HepG2 (cell line): ENCODE measurements around the gene SLC17A5. TPM values are rescaled to one million over a fixed set of nuclear protein-coding genes. Genes with fewer than 3 reads are reported as not detected.
A peak's percentile ranks its signal among the peaks of the same experiment; 100 is the strongest.

Experiments used
- ATAC-seq: fragments of 200-7000 bp; cut with Tn5 transposase; 3 replicates; pipeline ENCODE4 v1.9.1; 2020; ENCODE audit warnings: mild to moderate bottlenecking, moderate library complexity
- BruUV-seq: library from RNA; stranded (reverse); fragments of 400-500 nt; replicated peaks from 2 replicates; lab custom pipeline; 2021; lab: Mats Ljungman, UMichigan
- CTCF ChIA-PET: fragments of 300-600 bp; formaldehyde crosslinking; extraction: SDS; loops from one replicate; lab custom pipeline; 2021; ENCODE audit warnings: low total read pairs, inconsistent platforms, low intra/inter-chr PET ratio; lab: Yijun Ruan, JAX
- POLR2A ChIA-PET: fragments of 350-600 bp; sonication (Branson Sonifier 250); formaldehyde crosslinking; loops from one replicate; lab custom pipeline; 2020; ENCODE audit warnings: antibody characterized with exemption, inconsistent platforms; lab: Yijun Ruan, JAX
- DNase-seq: peaks from one replicate; pipeline ENCODE4 v3.0.0-alpha.2; 2015; ENCODE audit warnings: low spot score
- FAIRE-seq: peaks from 3 replicates; lab custom pipeline; 2011; peaks lifted over from hg19 to GRCh38; lab: Jason Lieb, UNC
- H2AFZ ChIP-seq: one replicate; pipeline ENCODE4 v1.6.1; 2011; ENCODE audit warnings: low read length, inconsistent platforms
- H3K27ac ChIP-seq: fragments of 300-600 bp; 3 replicates; pipeline ENCODE4 v1.8.0; 2011; ENCODE audit warnings: mixed run types, mild to moderate bottlenecking, mixed read lengths, low read length, inconsistent platforms; ENCODE audit not compliant: insufficient read depth; ENCODE audit errors: extremely low read length
- H3K27me3 ChIP-seq, 2 experiments: fragments of 200-600 bp in 1 of 2; 2 replicates in 1 of 2; 3 replicates in 1 of 2; pipeline versions ENCODE4 v1.6.0 to v1.8.0; 2011; ENCODE audit warnings: low read length in 2 of 2, mild to moderate bottlenecking in 2 of 2, moderate library complexity in 2 of 2, inconsistent platforms in 1 of 2; ENCODE audit not compliant: insufficient read depth in 2 of 2, control insufficient read depth in 1 of 2
- H3K36me3 ChIP-seq, 2 experiments: fragments of 200-600 bp in 1 of 2; replicated peaks in 1 of 2; 2 replicates in 1 of 2; 3 replicates in 1 of 2; pipeline versions ENCODE4 v1.5.1 to v1.8.0; 2011; ENCODE audit warnings: low read length in 2 of 2, inconsistent platforms in 1 of 2; ENCODE audit not compliant: insufficient read depth in 2 of 2, control insufficient read depth in 1 of 2
- H3K4me1 ChIP-seq: 2 replicates; pipeline ENCODE4 v1.5.1; 2012; ENCODE audit warnings: low read length, inconsistent platforms; ENCODE audit not compliant: insufficient read depth
- H3K4me2 ChIP-seq: 2 replicates; pipeline ENCODE4 v1.6.0; 2011; ENCODE audit warnings: low read depth, low read length, inconsistent platforms
- H3K4me3 ChIP-seq, 3 experiments: fragments of 200-600 bp in 1 of 3; sonication (generic), shearing (Covaris generic) in 1 of 3; replicated peaks in 1 of 3; 2 replicates each; pipeline ENCODE4 v1.5.1; 2011 to 2016; ENCODE audit warnings: low read length in 3 of 3, inconsistent platforms in 2 of 3, low read depth in 2 of 3, mild to moderate bottlenecking in 2 of 3, control low read depth in 1 of 3, mixed read lengths in 1 of 3; ENCODE audit not compliant: insufficient read depth in 1 of 3
- H3K79me2 ChIP-seq: one replicate; pipeline ENCODE4 v1.6.1; 2011; ENCODE audit warnings: low read length, inconsistent platforms; ENCODE audit not compliant: insufficient read depth
- H3K9ac ChIP-seq: 2 replicates; pipeline ENCODE4 v1.6.0; 2011; ENCODE audit warnings: mild to moderate bottlenecking, low read depth, low read length, inconsistent platforms; ENCODE audit not compliant: insufficient read depth
- H3K9me3 ChIP-seq: 2 replicates; pipeline ENCODE4 v1.5.1; 2012; ENCODE audit warnings: mild to moderate bottlenecking, low read length
- H4K20me1 ChIP-seq: 2 replicates; pipeline ENCODE4 v1.6.0; 2011; ENCODE audit warnings: inconsistent platforms, mild to moderate bottlenecking, low read length, moderate library complexity; ENCODE audit not compliant: insufficient read depth
- BHLHE40 ChIP-seq: IDR thresholded peaks from 2 replicates; pipeline ENCODE4 v1.6.1; 2011; ENCODE audit warnings: low read length, improper control_type of control experiment
- FOXA3 ChIP-seq: IDR thresholded peaks from 2 replicates; pipeline ENCODE4 v1.6.1; 2016; ENCODE audit warnings: missing genetic modification reagents, missing compliant biosample characterization
- ISL2 ChIP-seq: sonication (generic); formaldehyde crosslinking; IDR thresholded peaks from 2 replicates; pipeline ENCODE4 v1.5.0; 2020; ENCODE audit warnings: missing genetic modification reagents
- NCOA2 ChIP-seq: sonication (generic); formaldehyde crosslinking; IDR thresholded peaks from 2 replicates; pipeline ENCODE4 v1.8.0; 2022; ENCODE audit warnings: inconsistent platforms
- ONECUT2 ChIP-seq: sonication (generic); formaldehyde crosslinking; IDR thresholded peaks from 2 replicates; pipeline ENCODE4 v1.4.0; 2020; ENCODE audit warnings: missing genetic modification reagents
- PATZ1 ChIP-seq: sonication (generic); formaldehyde crosslinking; IDR thresholded peaks from 2 replicates; pipeline ENCODE4 v1.4.0; 2020; ENCODE audit warnings: missing genetic modification reagents
- PHF5A ChIP-seq: IDR thresholded peaks from one replicate; pipeline ENCODE4 v1.6.1; 2018; ENCODE audit warnings: low read depth, missing genetic modification reagents; ENCODE audit not compliant: unreplicated experiment
- SOX13 ChIP-seq, 3 experiments: fragments of 450-650 bp in 1 of 3; sonication (generic) in 1 of 3; formaldehyde crosslinking in 1 of 3; IDR thresholded peaks in 2 of 3; conservative IDR thresholded peaks in 1 of 3; 2 replicates each; pipeline versions ENCODE4 v1.5.0 to v1.6.1; 2016 to 2020; ENCODE audit warnings: antibody characterized with exemption in 1 of 3, mild to moderate bottlenecking in 1 of 3, missing compliant biosample characterization in 1 of 3, missing genetic modification reagents in 1 of 3, moderate library complexity in 1 of 3
- SOX5 ChIP-seq: IDR thresholded peaks from 2 replicates; pipeline ENCODE4 v1.6.1; 2016; ENCODE audit warnings: borderline replicate concordance
- SOX6 ChIP-seq, 2 experiments: fragments of 450-650 bp in 1 of 2; sonication (generic) in 1 of 2; formaldehyde crosslinking in 1 of 2; IDR thresholded peaks; 2 replicates each; pipeline versions ENCODE4 v1.4.0 to v1.6.1; 2017 to 2020; ENCODE audit warnings: antibody characterized with exemption in 1 of 2, mild to moderate bottlenecking in 1 of 2, missing genetic modification reagents in 1 of 2
- STAT6 ChIP-seq: sonication (generic); formaldehyde crosslinking; IDR thresholded peaks from 2 replicates; pipeline ENCODE4 v1.4.0; 2020; ENCODE audit warnings: missing genetic modification reagents, mild to moderate bottlenecking, borderline replicate concordance
- TIGD3 ChIP-seq: sonication (generic); formaldehyde crosslinking; IDR thresholded peaks from 2 replicates; pipeline ENCODE4 v1.5.1; 2020; ENCODE audit warnings: mild to moderate bottlenecking, missing genetic modification reagents, borderline replicate concordance
- ZMYM2 ChIP-seq: sonication (generic); formaldehyde crosslinking; IDR thresholded peaks from 2 replicates; pipeline ENCODE4 v1.8.0; 2022; ENCODE audit warnings: mild to moderate bottlenecking, missing genetic modification reagents
- ZNF430 ChIP-seq: sonication (generic); formaldehyde crosslinking; IDR thresholded peaks from 2 replicates; pipeline ENCODE4 v1.9.0; 2021; ENCODE audit warnings: mild to moderate bottlenecking, missing genetic modification reagents
- ZNF878 ChIP-seq: sonication (generic); formaldehyde crosslinking; IDR thresholded peaks from 2 replicates; pipeline ENCODE4 v1.8.1; 2023; ENCODE audit warnings: mild to moderate bottlenecking, missing genetic modification reagents, moderate library complexity
- ZNF879 ChIP-seq: sonication (generic); formaldehyde crosslinking; IDR thresholded peaks from 2 replicates; pipeline ENCODE4 v1.8.1; 2023; ENCODE audit warnings: missing genetic modification reagents
- whole genome bisulfite sequencing: methylation state at CpG from one replicate; pipeline ENCODE4 v1.1.6; 2017; ENCODE audit warnings: low lambda C conversion rate; 5-methylcytosine and 5-hydroxymethylcytosine counted together
- in situ Hi-C: cut with HindIII; loops from 2 replicates; pipeline ENCODE4 v1.10.0; 2017; ENCODE audit warnings: low pct_unique_long_range_greater_than_20kb; ENCODE audit not compliant: extremely low pct_ligation_motif_present
- intact Hi-C: fragments of 100-400 bp; cut with micrococcal nuclease; formaldehyde crosslinking; loops from one replicate; pipeline ENCODE4 v1.10.0; 2022; ENCODE audit not compliant: unreplicated experiment
- polyA plus RNA-seq, 8 experiments: library from polyadenylated mRNA; depleted of rRNA in 3 of 8; stranded (reverse) in 7 of 8; unstranded in 1 of 8; fragments of >200 nt; fragmentation: Illumina TruSeq in 4 of 8; extraction: Trizol in 4 of 8; gene quantifications; 2 replicates each; pipeline versions ENCODE4 v1.2.1 to v1.2.3, GENCODE V29; 2011 to 2016; ENCODE audit warnings: low read depth in 4 of 8, missing spikeins in 1 of 8, mixed read lengths in 1 of 8; ENCODE audit not compliant: insufficient read depth in 1 of 8
- total RNA-seq, 5 experiments: library from RNA; depleted of rRNA; stranded (reverse); fragments of >200 nt; fragmentation: Illumina TruSeq; extraction: Trizol; gene quantifications; 2 replicates each; pipeline ENCODE4 v1.2.3, GENCODE V29; 2016; ENCODE audit warnings: low read depth in 1 of 5

The SLC17A5 gene
- total and polyA plus RNA-seq, 2 of the 13 experiments (the other 11 are each of a cell fraction or from before 2014, with no cell fraction given): 18.3 to 20.5 TPM

- POLR2A ChIA-PET: interaction anchor here (0.8 to 3.0 kb wide), 7 partner anchors 11 to 32 kb away, joined by 3 to 26 read pairs (median 12); partner anchors contain the start of gene EEF1A1
- 25% methylated on average over 12 of the region's 12 CpGs for WGBS
- ATAC-seq: peak; percentile 93
- peak; percentile 22; the same call in 1 of the 2 replicates for TF ChIP-seq NCOA2 (CRISPR knock-in tag)
- 0 out of 2 replicates have a peak, but pooled peaks have one; percentile 32 for TF ChIP-seq ISL2 (CRISPR knock-in tag)
- TF ChIP-seq PHF5A: no peak
- TF ChIP-seq SOX6 (IDR thresholded peaks at IDR 0.05): no peak
- TF ChIP-seq SOX6 (CRISPR knock-in tag; IDR thresholded peaks at IDR 0.05): peak; percentile 60; the same call in 1 of the 2 replicates
- TF ChIP-seq TIGD3 (CRISPR knock-in tag): 0 out of 2 replicates have a peak, but pooled peaks have one; percentile 27
- TF ChIP-seq SOX13 (IDR thresholded peaks at IDR 0.05): no peak
- peak in 1 of 2 experiments; percentile 43; a peak in 1 of 4 replicates for TF ChIP-seq SOX13 (CRISPR knock-in tag; conservative IDR thresholded peaks at IDR 0.05 in 1 of 2, IDR thresholded peaks at IDR 0.05 in 1 of 2)
- TF ChIP-seq ZNF430: no peak
- no peak for TF ChIP-seq STAT6 (CRISPR knock-in tag)
- TF ChIP-seq BHLHE40: peak; percentile 63; the same call in 1 of the 2 replicates
- TF ChIP-seq SOX5 (CRISPR knock-in tag): peak; percentile 28; the same call in 1 of the 2 replicates
- TF ChIP-seq PATZ1 (CRISPR knock-in tag): no peak
- no peak for TF ChIP-seq ZNF879 (CRISPR knock-in tag)
- peak; percentile 37; the same call in 1 of the 2 replicates for TF ChIP-seq ZNF878 (CRISPR knock-in tag)
- peak; percentile 40; the same call in 1 of the 2 replicates for TF ChIP-seq FOXA3 (CRISPR knock-in tag)
- TF ChIP-seq ONECUT2 (CRISPR knock-in tag): no peak
- TF ChIP-seq ZMYM2 (CRISPR knock-in tag): 0 out of 2 replicates have a peak, but pooled peaks have one; percentile 19
Measured at GRCh38 chr6:73548458-73549446, 105.0 kb downstream of the SLC17A5 start.

More at GRCh38 chr6:73548458-73549446, 105.0 kb downstream of the SLC17A5 start:
- intact Hi-C loops: no loop called here
- no peaks in the 10 kb centered on the region for H3K9me3 ChIP-seq
- peak; percentile 87 for FAIRE-seq
- CTCF ChIA-PET: no interaction called here
- BruUV-seq: no TSS peak
- no peaks in the 10 kb centered on the region for H3K27me3 ChIP-seq
- H3K79me2 ChIP-seq: no peaks in the 10 kb centered on the region
- H3K36me3 ChIP-seq: no peaks in the 10 kb centered on the region
- peak overlapping the region; percentile 45 for H3K27ac ChIP-seq
- in situ Hi-C loops: no loop called here
- no peak overlapping the region for H2AFZ ChIP-seq
- H3K4me2 ChIP-seq: peak overlapping the region; percentile 67
- H4K20me1 ChIP-seq: no peaks in the 10 kb centered on the region
- no peak overlapping the region for H3K4me3 ChIP-seq
- peaks cover 22% of the 10 kb centered on the region for H3K4me1 ChIP-seq
- peak; percentile 52 for DNase-seq
- H3K9ac ChIP-seq: no peak overlapping the region
